ENCODE results near the gene CCDC82. TPM values are rescaled to one million over a fixed set of nuclear protein-coding genes. Genes with fewer than 3 reads are reported as not detected.

Gene CCDC82
- total and polyA plus RNA-seq, 2 experiments from 2014 or later, result 19.1 to 33.2 TPM

GRCh38 chr11:96365493-96365892, 24.2 kb downstream of the CCDC82 start:
- H3F3A ChIP-seq (ENCODE audit: insufficient read depth), result no peaks in the 10 kb centered on the region
- H3K4me1 ChIP-seq (ENCODE audit: insufficient read depth), result peaks cover 9% of the 10 kb centered on the region
- no peak for DNase-seq
- TF ChIP-seq EZH2 (IDR thresholded peaks at IDR 0.05; ENCODE audit: insufficient read depth, poor library complexity, severe bottlenecking) (no peak), EZH2phosphoT487 (IDR thresholded peaks at IDR 0.05; ENCODE audit: insufficient read depth, low read depth) (no peak)
- no peak overlapping the region for H3K9ac ChIP-seq
- H3K4me3 ChIP-seq, result no peak overlapping the region
- no peaks in the 10 kb centered on the region for H3K9me2 ChIP-seq (ENCODE audit: insufficient read depth)
- H2AFZ ChIP-seq, result no peak overlapping the region
- 11 to 20% methylated on average over 1 of the region's 1 CpG for WGBS, 2 experiments (ENCODE audit: low coverage in 1 of 2, low lambda C conversion rate in 2 of 2, missing lambda C conversion rate in 2 of 2)
- no peaks in the 10 kb centered on the region for H3K27me3 ChIP-seq (replicated peaks; ENCODE audit: insufficient read depth)
- no peaks in the 10 kb centered on the region for H4K20me1 ChIP-seq (ENCODE audit: insufficient read depth)
- peaks cover 35% of the 10 kb centered on the region for H3K36me3 ChIP-seq (ENCODE audit: low read depth)
- H3K9me3 ChIP-seq (ENCODE audit: low read depth), result no peaks in the 10 kb centered on the region
- in situ Hi-C loops (cut with MboI), result loop anchor here (10.0 kb wide), 1 partner anchor 59 kb away; no protein-coding TSS in a partner anchor
- H3K27ac ChIP-seq, result no peak overlapping the region
- H3K79me2 ChIP-seq (ENCODE audit: insufficient read depth), result no peaks in the 10 kb centered on the region
- no peak overlapping the region for H3K4me2 ChIP-seq (ENCODE audit: unreplicated experiment)

GRCh38 chr11:96361778-96362177, 27.9 kb downstream of the CCDC82 start:
- peaks cover 48% of the 10 kb centered on the region for H3K36me3 ChIP-seq (ENCODE audit: low read depth)
- H3K4me3 ChIP-seq, result no peak overlapping the region
- TF ChIP-seq EZH2 (IDR thresholded peaks at IDR 0.05; ENCODE audit: insufficient read depth, poor library complexity, severe bottlenecking) (no peak), EZH2phosphoT487 (IDR thresholded peaks at IDR 0.05; ENCODE audit: insufficient read depth, low read depth) (no peak)
- H3K27me3 ChIP-seq (replicated peaks; ENCODE audit: insufficient read depth), result no peaks in the 10 kb centered on the region
- H3K4me2 ChIP-seq (ENCODE audit: unreplicated experiment), result no peak overlapping the region
- no peaks in the 10 kb centered on the region for H4K20me1 ChIP-seq (ENCODE audit: insufficient read depth)
- no peak overlapping the region for H2AFZ ChIP-seq
- H3K27ac ChIP-seq, result no peak overlapping the region
- no peak overlapping the region for H3K9ac ChIP-seq
- 56 to 66% methylated on average over 2 of the region's 2 CpGs for WGBS, 2 experiments (ENCODE audit: low coverage in 1 of 2, low lambda C conversion rate in 2 of 2, missing lambda C conversion rate in 2 of 2)
- in situ Hi-C loops (cut with MboI), result loop anchor here (10.0 kb wide), 1 partner anchor 63 kb away; no protein-coding TSS in a partner anchor
- no peaks in the 10 kb centered on the region for H3F3A ChIP-seq (ENCODE audit: insufficient read depth)
- no peaks in the 10 kb centered on the region for H3K79me2 ChIP-seq (ENCODE audit: insufficient read depth)
- H3K9me3 ChIP-seq (ENCODE audit: low read depth), result no peaks in the 10 kb centered on the region
- peak; percentile 49 for DNase-seq
- peaks cover 9% of the 10 kb centered on the region for H3K4me1 ChIP-seq (ENCODE audit: insufficient read depth)
- no peaks in the 10 kb centered on the region for H3K9me2 ChIP-seq (ENCODE audit: insufficient read depth)

- Histone ChIP-seq H2AFZ (no peak overlapping the region), H3F3A (ENCODE audit: insufficient read depth) (no peaks in the 10 kb centered on the region), H3K36me3 (ENCODE audit: low read depth) (peaks cover 48% of the 10 kb centered on the region), H3K4me3 (no peak overlapping the region), H3K9me3 (ENCODE audit: low read depth) (no peaks in the 10 kb centered on the region), H4K20me1 (ENCODE audit: insufficient read depth) (no peaks in the 10 kb centered on the region), H3K4me2 (ENCODE audit: unreplicated experiment) (no peak overlapping the region), H3K9me2 (ENCODE audit: insufficient read depth) (no peaks in the 10 kb centered on the region), H3K9ac (no peak overlapping the region), H3K27me3 (replicated peaks; ENCODE audit: insufficient read depth) (no peaks in the 10 kb centered on the region), H3K79me2 (ENCODE audit: insufficient read depth) (no peaks in the 10 kb centered on the region), H3K27ac (no peak overlapping the region), H3K4me1 (ENCODE audit: insufficient read depth) (peaks cover 9% of the 10 kb centered on the region)
- in situ Hi-C loops (cut with MboI), result loop anchor here (10.0 kb wide), 1 partner anchor 514 kb away; no protein-coding TSS in a partner anchor
- 97 to 98% methylated on average over 3 of the region's 3 CpGs for WGBS, 2 experiments (ENCODE audit: low coverage in 1 of 2, low lambda C conversion rate in 2 of 2, missing lambda C conversion rate in 2 of 2)
- TF ChIP-seq EZH2phosphoT487 (IDR thresholded peaks at IDR 0.05; ENCODE audit: insufficient read depth, low read depth) (no peak), EZH2 (IDR thresholded peaks at IDR 0.05; ENCODE audit: insufficient read depth, poor library complexity, severe bottlenecking) (no peak)
- DNase-seq, result no peak
Measured at GRCh38 chr11:96358321-96358720, 31.4 kb downstream of the CCDC82 start.

GRCh38 chr11:96357794-96358193, 31.9 kb downstream of the CCDC82 start:
- no peak for DNase-seq
- H3F3A ChIP-seq (ENCODE audit: insufficient read depth), result no peaks in the 10 kb centered on the region
- no peaks in the 10 kb centered on the region for H4K20me1 ChIP-seq (ENCODE audit: insufficient read depth)
- H3K36me3 ChIP-seq (ENCODE audit: low read depth), result peaks cover 48% of the 10 kb centered on the region
- peaks cover 9% of the 10 kb centered on the region for H3K4me1 ChIP-seq (ENCODE audit: insufficient read depth)
- no peaks in the 10 kb centered on the region for H3K9me3 ChIP-seq (ENCODE audit: low read depth)
- no peak overlapping the region for H2AFZ ChIP-seq
- H3K4me3 ChIP-seq, result no peak overlapping the region
- WGBS, 2 experiments (ENCODE audit: low coverage in 1 of 2, low lambda C conversion rate in 2 of 2, missing lambda C conversion rate in 2 of 2), result 92 to 100% methylated on average over 1 of the region's 1 CpG
- no peaks in the 10 kb centered on the region for H3K79me2 ChIP-seq (ENCODE audit: insufficient read depth)
- TF ChIP-seq EZH2 (IDR thresholded peaks at IDR 0.05; ENCODE audit: insufficient read depth, poor library complexity, severe bottlenecking) (no peak), EZH2phosphoT487 (IDR thresholded peaks at IDR 0.05; ENCODE audit: insufficient read depth, low read depth) (no peak)
- H3K27me3 ChIP-seq (replicated peaks; ENCODE audit: insufficient read depth), result no peaks in the 10 kb centered on the region
- no peaks in the 10 kb centered on the region for H3K9me2 ChIP-seq (ENCODE audit: insufficient read depth)
- no peak overlapping the region for H3K27ac ChIP-seq
- in situ Hi-C loops (cut with MboI), result loop anchor here (10.0 kb wide), 1 partner anchor 513 kb away; no protein-coding TSS in a partner anchor
- H3K9ac ChIP-seq, result no peak overlapping the region
- no peak overlapping the region for H3K4me2 ChIP-seq (ENCODE audit: unreplicated experiment)
